Keratinocyte (primary cell): ENCODE results near the gene ABCA7. TPM values are rescaled to one million over a fixed set of nuclear protein-coding genes. Genes with fewer than 3 reads are reported as not detected.
A peak's percentile ranks its signal among the peaks of the same experiment; 100 is the strongest.

Experiments used
- DNase-seq: peaks from one replicate; pipeline ENCODE4 v3.0.0-alpha.2; 2011; ENCODE audit warnings: low read depth, missing footprints, low spot score
- FAIRE-seq: peaks from 2 replicates; lab custom pipeline; 2011; peaks lifted over from hg19 to GRCh38; lab: Jason Lieb, UNC
- H2AFZ ChIP-seq: 2 replicates; pipeline ENCODE4 v1.6.0; 2012; ENCODE audit warnings: low read length, control low read depth, inconsistent platforms; ENCODE audit not compliant: control insufficient read depth
- H3K27ac ChIP-seq: 2 replicates; pipeline ENCODE4 v1.5.1; 2011; ENCODE audit warnings: low read length; ENCODE audit not compliant: control insufficient read depth, insufficient read depth
- H3K27me3 ChIP-seq: 3 replicates; pipeline ENCODE4 v1.6.0; 2011; ENCODE audit warnings: low read length; ENCODE audit not compliant: control insufficient read depth, insufficient read depth; ENCODE audit errors: extremely low read depth
- H3K36me3 ChIP-seq, 2 experiments: 2 replicates in 1 of 2; 3 replicates in 1 of 2; pipeline ENCODE4 v1.5.1; 2011; ENCODE audit warnings: low read length in 2 of 2, mild to moderate bottlenecking in 1 of 2; ENCODE audit not compliant: control insufficient read depth in 2 of 2, insufficient read depth in 2 of 2; ENCODE audit errors: extremely low read depth in 1 of 2
- H3K4me1 ChIP-seq: 3 replicates; pipeline ENCODE4 v1.5.1; 2011; ENCODE audit warnings: low read length; ENCODE audit not compliant: control insufficient read depth, insufficient read depth; ENCODE audit errors: extremely low read depth
- H3K4me2 ChIP-seq: 3 replicates; pipeline ENCODE4 v1.6.0; 2011; ENCODE audit warnings: low read depth, low read length; ENCODE audit not compliant: control insufficient read depth, insufficient read depth; ENCODE audit errors: extremely low read depth
- H3K4me3 ChIP-seq, 3 experiments: fragments of 200-600 bp in 1 of 3; sonication (generic) in 1 of 3; 2 replicates in 2 of 3; 3 replicates in 1 of 3; pipeline ENCODE4 v1.5.1; 2011 to 2016; ENCODE audit warnings: low read length in 3 of 3, mild to moderate bottlenecking in 3 of 3, control low read depth in 2 of 3, inconsistent platforms in 1 of 3, low read depth in 1 of 3, mixed read lengths in 1 of 3, mixed run types in 1 of 3, moderate library complexity in 1 of 3; ENCODE audit not compliant: control insufficient read depth in 2 of 3, insufficient read depth in 2 of 3; ENCODE audit errors: extremely low read depth in 1 of 3
- H3K79me2 ChIP-seq: 2 replicates; pipeline ENCODE4 v1.6.0; 2012; ENCODE audit warnings: low read length; ENCODE audit not compliant: control insufficient read depth, insufficient read depth
- H3K9ac ChIP-seq: 3 replicates; pipeline ENCODE4 v1.6.0; 2011; ENCODE audit warnings: low read length; ENCODE audit not compliant: control insufficient read depth, insufficient read depth; ENCODE audit errors: extremely low read depth
- H3K9me1 ChIP-seq: 3 replicates; pipeline ENCODE4 v1.6.0; 2011; ENCODE audit warnings: low read length; ENCODE audit not compliant: control insufficient read depth, insufficient read depth; ENCODE audit errors: extremely low read depth
- H3K9me3 ChIP-seq: 2 replicates; pipeline ENCODE4 v1.5.1; 2012; ENCODE audit warnings: low read depth, low read length; ENCODE audit not compliant: control insufficient read depth
- H4K20me1 ChIP-seq: 3 replicates; pipeline ENCODE4 v1.6.0; 2011; ENCODE audit warnings: low read length; ENCODE audit not compliant: control insufficient read depth, insufficient read depth; ENCODE audit errors: extremely low read depth
- EZH2 ChIP-seq: IDR thresholded peaks from one replicate; pipeline ENCODE4 v1.6.1; 2012; ENCODE audit warnings: inconsistent platforms, mild to moderate bottlenecking, low read length, moderate library complexity
- dilution Hi-C: fragments of 300-500 bp; cut with MboI; formaldehyde crosslinking; loops from one replicate; pipeline ENCODE4 v1.7.0; 2020; ENCODE audit warnings: low sequenced_read_pairs; ENCODE audit not compliant: extremely low pct_ligation_motif_present
- polyA plus RNA-seq, 5 experiments: library from polyadenylated mRNA; depleted of rRNA in 3 of 5; stranded (reverse) in 3 of 5; stranded (forward) in 1 of 5; unstranded in 1 of 5; fragments of >200 nt; gene quantifications; 1 replicate in 1 of 5; 2 replicates in 3 of 5; 3 replicates in 1 of 5; pipeline versions ENCODE4 v1.2.1 to v1.2.3, GENCODE V29; 2011 to 2012; ENCODE audit warnings: missing spikeins in 2 of 5, low read depth in 1 of 5, low replicate concordance in 1 of 5
- TF ChIP-seq, protein P1 (sequence below), 3 experiments: IDR thresholded peaks in 1 of 3; conservative IDR thresholded peaks in 1 of 3; optimal IDR thresholded peaks in 1 of 3; 2 replicates in 2 of 3; 3 replicates in 1 of 3; pipeline versions ENCODE3 to v1.5.1; 2011; ENCODE audit warnings: low read length in 3 of 3, mild to moderate bottlenecking in 3 of 3, moderate library complexity in 2 of 3, control low read depth in 1 of 3, inconsistent platforms in 1 of 3; ENCODE audit not compliant: insufficient read depth in 2 of 3; ENCODE audit errors: extremely low read depth in 1 of 3

The ABCA7 gene
- polyA plus RNA-seq, 1 donor (not counting 4 experiments of a cell fraction or from before 2014, with no cell fraction given), result 7.4 TPM

DNA sequence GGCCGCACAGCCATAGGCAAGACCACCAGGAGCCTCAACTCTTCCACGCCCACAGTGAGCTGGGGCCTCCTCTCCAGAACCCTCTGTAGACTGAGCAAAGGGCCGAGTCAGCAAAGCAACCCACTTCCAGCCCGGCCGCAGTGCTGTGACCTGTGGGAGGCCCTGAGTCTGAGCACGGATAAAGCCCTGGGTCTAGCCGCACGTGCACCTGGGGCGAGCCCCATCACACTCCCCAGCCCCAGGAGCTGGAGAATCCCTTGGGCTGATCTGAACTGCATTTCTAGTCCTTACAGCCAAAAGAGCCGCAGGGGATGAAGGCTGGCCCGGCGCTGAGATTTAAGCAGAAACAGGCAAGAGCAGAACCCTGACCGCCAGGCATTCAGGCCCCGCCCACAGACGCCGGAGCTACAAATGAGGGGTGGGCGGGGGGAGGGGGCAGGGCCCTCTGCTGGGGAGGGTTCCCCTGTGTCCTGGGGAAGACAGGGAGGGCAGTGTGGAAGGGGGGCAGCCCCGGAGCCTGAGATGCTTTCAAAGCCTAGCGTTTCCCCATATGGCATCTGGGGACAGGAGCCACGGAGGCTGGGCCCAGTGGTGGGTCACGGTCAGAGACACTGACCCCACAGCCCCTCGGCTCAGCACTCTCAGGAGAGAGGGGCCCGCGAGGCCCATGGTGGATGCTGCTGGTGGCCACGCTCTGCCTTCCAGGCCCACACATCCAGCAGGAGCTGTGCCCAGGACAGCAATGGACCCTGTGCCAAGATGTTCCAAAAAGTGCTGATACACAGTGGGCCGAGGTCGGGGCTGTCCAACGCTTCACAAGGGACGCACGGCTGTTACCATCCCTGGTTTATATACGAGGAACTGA, 23.9 kb upstream of the ABCA7 start:
- H3K4me2 ChIP-seq, result peak overlapping the region; percentile 81
- H3K27me3 ChIP-seq, result no peaks in the 10 kb centered on the region
- H4K20me1 ChIP-seq, result peaks cover 31% of the 10 kb centered on the region
- peak overlapping the region; percentile 60 for H3K27ac ChIP-seq
- no peak overlapping the region for H2AFZ ChIP-seq
- dilution Hi-C loops, result no loop called here
- peaks cover 7 to 12% of the 10 kb centered on the region in 2 experiments for H3K36me3 ChIP-seq
- TF ChIP-seq, protein P1, sequence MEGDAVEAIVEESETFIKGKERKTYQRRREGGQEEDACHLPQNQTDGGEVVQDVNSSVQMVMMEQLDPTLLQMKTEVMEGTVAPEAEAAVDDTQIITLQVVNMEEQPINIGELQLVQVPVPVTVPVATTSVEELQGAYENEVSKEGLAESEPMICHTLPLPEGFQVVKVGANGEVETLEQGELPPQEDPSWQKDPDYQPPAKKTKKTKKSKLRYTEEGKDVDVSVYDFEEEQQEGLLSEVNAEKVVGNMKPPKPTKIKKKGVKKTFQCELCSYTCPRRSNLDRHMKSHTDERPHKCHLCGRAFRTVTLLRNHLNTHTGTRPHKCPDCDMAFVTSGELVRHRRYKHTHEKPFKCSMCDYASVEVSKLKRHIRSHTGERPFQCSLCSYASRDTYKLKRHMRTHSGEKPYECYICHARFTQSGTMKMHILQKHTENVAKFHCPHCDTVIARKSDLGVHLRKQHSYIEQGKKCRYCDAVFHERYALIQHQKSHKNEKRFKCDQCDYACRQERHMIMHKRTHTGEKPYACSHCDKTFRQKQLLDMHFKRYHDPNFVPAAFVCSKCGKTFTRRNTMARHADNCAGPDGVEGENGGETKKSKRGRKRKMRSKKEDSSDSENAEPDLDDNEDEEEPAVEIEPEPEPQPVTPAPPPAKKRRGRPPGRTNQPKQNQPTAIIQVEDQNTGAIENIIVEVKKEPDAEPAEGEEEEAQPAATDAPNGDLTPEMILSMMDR (optimal IDR thresholded peaks at IDR 0.05 in 1 of 3, IDR thresholded peaks at IDR 0.05 in 1 of 3, conservative IDR thresholded peaks at IDR 0.05 in 1 of 3; ENCODE audit: extremely low read depth in 1 of 3, insufficient read depth in 2 of 3, low read length in 3 of 3), result no peak
- DNase-seq (no peak), FAIRE-seq (no peak)
- peaks cover 82% of the 10 kb centered on the region for H3K79me2 ChIP-seq
- no peak overlapping the region for H3K4me3 ChIP-seq
- peaks cover 4% of the 10 kb centered on the region for H3K9me1 ChIP-seq
- H3K9ac ChIP-seq, result peak overlapping the region; percentile 34
- no peaks in the 10 kb centered on the region for H3K9me3 ChIP-seq
- H3K4me1 ChIP-seq, result peaks cover 38% of the 10 kb centered on the region

DNA sequence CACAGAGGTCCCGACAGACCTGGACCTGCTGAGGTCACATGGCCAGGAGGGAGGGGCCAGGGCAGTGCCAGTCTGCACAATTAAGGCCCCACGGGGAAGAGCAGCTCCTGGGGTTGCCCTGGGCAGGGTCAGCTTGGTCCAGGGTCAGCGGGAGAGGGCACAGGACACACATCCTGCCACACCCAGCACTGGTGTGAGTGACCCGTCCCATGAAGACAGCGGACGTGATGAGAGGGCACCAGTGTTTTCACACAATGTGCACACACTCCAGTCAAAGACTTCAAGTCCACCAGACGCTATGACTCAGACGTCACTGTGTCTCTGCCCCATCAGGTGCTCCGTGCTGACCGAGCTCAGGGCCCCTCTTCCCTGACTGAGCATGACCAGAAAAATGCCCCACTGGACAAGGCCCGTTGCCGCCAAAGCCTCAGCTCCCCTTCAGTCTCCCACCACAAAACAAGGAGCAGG, 23.2 kb upstream of the ABCA7 start:
- H3K79me2 ChIP-seq, result peaks cover 82% of the 10 kb centered on the region
- peak overlapping the region in 2 of 3 experiments; percentile 0 to 32 for H3K4me3 ChIP-seq
- peak overlapping the region; percentile 60 for H3K27ac ChIP-seq
- H3K4me2 ChIP-seq, result peak overlapping the region; percentile 81
- peaks cover 4% of the 10 kb centered on the region for H3K9me1 ChIP-seq
- H3K9me3 ChIP-seq, result no peaks in the 10 kb centered on the region
- dilution Hi-C loops, result no loop called here
- DNase-seq (no peak), FAIRE-seq (peak; percentile 73)
- peak overlapping the region; percentile 34 for H3K9ac ChIP-seq
- TF ChIP-seq EZH2, result no peak
- TF ChIP-seq, protein P1 (optimal IDR thresholded peaks at IDR 0.05 in 1 of 3, IDR thresholded peaks at IDR 0.05 in 1 of 3, conservative IDR thresholded peaks at IDR 0.05 in 1 of 3; ENCODE audit: extremely low read depth in 1 of 3, insufficient read depth in 2 of 3, low read length in 3 of 3), result no peak
- H3K36me3 ChIP-seq, result peaks cover 7 to 11% of the 10 kb centered on the region in 2 experiments
- H3K4me1 ChIP-seq, result peaks cover 38% of the 10 kb centered on the region
- no peak overlapping the region for H2AFZ ChIP-seq
- no peaks in the 10 kb centered on the region for H3K27me3 ChIP-seq
- peaks cover 31% of the 10 kb centered on the region for H4K20me1 ChIP-seq
